ENCODE results near the gene IRF7.

Gene IRF7

DNA sequence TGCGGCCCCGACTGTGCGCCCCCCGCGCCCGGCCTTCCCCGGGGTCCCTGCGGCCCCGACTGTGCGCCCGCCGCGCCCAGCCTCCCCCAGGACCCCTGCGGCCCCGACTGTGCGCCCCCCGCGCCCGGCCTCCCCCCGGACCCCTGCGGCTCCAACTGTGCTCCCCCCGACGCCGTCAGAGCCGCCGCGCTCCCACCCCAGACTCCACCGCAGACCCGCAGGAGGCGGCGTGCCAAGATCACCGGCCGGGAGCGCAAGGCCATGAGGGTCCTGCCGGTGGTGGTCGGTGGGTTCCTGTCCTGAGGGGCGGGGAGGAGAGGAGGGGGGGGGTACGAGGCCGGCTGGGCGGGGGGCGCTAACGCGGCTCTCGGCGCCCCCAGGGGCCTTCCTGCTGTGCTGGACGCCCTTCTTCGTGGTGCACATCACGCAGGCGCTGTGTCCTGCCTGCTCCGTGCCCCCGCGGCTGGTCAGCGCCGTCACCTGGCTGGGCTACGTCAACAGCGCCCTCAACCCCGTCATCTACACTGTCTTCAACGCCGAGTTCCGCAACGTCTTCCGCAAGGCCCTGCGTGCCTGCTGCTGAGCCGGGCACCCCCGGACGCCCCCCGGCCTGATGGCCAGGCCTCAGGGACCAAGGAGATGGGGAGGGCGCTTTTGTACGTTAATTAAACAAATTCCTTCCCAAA lies 24.4 kb upstream of the IRF7 start:
- no peak for DNase-seq

DNA sequence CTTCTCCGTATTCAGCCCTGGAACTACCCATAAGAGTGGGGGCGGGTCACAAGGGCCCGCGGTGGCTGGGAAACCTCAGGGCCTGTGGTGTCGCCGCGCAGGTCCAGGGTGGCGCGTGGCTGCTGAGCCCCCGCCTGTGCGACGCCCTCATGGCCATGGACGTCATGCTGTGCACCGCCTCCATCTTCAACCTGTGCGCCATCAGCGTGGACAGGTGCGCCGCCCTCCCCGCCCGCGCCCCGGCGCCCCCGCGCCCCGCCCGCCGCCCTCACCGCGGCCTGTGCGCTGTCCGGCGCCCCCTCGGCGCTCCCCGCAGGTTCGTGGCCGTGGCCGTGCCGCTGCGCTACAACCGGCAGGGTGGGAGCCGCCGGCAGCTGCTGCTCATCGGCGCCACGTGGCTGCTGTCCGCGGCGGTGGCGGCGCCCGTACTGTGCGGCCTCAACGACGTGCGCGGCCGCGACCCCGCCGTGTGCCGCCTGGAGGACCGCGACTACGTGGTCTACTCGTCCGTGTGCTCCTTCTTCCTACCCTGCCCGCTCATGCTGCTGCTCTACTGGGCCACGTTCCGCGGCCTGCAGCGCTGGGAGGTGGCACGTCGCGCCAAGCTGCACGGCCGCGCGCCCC lies 23.7 kb upstream of the IRF7 start:
- DNase-seq = no peak

DNA sequence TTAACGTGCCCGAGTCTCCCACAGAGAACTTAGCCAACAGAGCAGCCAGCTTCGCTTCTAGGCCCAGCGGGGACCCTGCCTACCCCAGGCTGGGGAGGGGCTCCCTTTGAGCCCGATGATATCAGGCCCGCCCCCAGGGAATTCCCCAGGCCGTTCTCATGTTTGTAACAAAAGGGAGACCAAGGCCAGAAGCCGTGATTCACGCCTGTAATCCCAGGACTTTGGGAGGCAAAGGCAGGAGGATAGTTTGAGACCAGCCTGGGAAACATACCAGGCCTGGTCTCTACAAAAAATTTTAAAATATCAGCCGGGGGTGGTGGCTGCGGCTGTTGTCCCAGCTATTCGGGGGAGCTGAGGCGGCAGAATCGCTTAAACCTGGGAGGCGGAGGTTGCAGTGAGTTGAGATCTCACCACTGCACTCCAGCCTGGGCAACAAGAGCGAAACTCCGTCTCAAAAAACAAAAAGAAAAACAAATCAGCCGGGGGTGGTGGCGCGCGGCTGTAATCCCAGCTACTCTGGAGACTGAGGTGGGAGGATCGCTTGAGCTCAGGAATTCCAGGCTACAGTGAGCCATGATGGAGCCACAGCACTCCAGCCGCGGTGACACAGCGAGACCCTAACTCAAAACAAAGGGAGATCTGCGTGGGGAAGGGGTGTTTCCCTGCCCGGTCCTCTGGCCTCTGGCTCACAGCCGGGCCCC lies 23.0 kb upstream of the IRF7 start:
- no peak for DNase-seq

GRCh38 chr11:637593-638521 lies 22.1 kb upstream of the IRF7 start:
- DNase-seq = no peak

DNA sequence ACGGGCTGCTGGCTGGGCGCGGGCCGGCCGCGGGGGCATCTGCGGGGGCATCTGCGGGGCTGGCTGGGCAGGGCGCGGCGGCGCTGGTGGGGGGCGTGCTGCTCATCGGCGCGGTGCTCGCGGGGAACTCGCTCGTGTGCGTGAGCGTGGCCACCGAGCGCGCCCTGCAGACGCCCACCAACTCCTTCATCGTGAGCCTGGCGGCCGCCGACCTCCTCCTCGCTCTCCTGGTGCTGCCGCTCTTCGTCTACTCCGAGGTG lies 21.5 kb upstream of the IRF7 start:
- DNase-seq = no peak

DNA sequence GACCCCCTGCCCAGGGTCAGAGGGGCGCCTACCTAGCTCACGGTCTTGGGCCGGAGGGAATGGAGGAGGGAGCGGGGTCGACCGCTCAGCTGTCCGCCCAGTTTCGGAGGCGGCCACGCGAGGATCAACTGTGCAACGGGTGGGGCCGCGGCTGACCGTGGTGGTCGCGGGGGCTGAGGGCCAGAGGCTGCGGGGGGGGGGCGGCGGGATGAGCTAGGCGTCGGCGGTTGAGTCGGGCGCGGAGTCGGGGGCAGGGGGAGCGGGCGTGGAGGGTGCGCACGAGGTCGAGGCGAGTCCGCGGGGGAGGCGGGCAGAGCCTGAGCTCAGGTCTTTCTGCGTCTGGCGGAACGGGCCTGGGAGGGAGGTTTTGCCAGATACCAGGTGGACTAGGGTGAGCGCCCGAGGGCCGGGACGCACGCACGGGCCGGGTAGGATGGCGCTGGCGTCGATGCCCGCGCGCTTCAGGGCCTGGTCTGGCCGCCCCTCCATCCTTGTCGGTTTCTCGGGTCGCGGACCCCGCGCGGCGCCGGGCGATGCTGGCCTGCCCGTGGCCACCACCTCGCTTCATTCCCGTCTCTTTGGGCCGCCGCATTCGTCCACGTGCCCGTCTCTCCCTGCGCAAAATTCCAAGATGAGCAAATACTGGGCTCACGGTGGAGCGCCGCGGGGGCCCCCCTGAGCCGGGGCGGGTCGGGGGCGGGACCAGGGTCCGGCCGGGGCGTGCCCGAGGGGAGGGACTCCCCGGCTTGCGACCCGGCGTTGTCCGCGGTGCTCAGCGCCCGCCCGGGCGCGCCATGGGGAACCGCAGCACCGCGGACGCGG lies 21.0 kb upstream of the IRF7 start, which contains the start of gene DRD4:
Gene DRD4, plus strand, starts transcription at position 759 of the 822 bp plus-strand sequence. Its CDS starts 36 bp downstream, at position 795.
- DNase-seq = no peak

DNA sequence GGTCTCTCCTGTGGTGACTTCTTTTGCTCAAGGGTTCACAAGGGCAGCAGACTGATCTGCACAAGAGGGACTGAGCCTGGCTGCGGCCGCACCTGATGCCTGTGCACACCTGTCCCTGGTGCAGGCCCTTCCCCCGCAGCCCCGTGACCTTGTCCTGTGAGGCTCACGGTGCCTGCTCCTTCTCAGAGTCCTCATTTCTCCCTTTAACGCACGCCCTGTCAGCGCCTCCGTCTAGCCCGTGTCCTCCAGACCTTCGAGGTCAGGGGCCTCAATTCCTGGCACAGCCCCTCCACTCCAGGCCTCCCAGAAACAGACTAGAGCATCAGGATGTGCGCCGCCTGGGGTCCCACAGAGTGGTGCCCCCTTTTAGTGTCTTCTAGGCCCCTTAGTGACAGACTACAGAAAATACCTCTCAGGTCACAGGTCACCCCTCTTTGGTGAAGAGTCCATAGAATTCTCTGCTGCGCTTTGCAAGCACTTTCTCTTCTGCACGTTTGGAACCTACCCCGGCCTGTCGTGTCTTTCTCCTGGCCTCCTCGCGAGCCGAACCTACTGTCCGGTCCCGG lies 20.3 kb upstream of the IRF7 start:
- DNase-seq = no peak

GRCh38 chr11:630871-631270 lies 15.1 kb upstream of the IRF7 start:
- no peak for DNase-seq

DNA sequence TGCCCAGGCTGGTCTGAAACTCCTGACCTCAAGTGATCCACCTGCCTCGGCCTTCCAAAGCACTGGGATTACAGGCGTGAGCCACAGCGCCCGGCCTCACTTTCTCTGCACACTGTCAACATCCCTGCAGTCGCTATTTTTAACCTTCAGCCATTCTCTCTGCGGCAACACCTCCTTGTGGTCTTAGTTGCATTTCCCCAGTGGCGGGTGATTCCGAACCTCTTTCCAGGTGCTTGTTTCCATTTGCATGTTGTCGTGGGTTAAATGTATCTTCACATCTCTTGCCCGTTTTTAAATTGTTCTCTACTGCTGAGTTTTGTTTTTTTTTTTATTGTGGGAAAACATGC lies 13.5 kb upstream of the IRF7 start:
- no peak for DNase-seq

DNA sequence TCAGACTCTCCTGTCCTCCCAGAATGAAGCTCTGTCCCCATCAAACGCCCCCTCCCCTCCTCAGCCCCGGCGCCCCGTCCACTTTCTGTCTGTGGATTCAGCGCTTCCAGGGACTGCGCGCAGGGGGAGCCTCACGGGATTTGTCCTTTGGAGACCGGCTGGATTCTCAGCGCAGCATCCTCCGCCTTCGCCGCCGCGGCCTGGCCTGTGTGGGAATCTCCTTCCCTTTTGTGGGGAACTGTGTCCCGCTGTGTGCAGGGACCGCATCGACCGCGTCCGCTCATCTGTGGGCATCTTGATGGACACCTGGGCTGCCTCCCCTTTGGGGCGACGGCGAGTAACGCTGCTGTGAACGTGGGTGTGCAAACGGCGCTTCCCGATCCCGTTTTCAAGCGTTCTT lies 12.3 kb upstream of the IRF7 start:
- DNase-seq = no peak

DNA sequence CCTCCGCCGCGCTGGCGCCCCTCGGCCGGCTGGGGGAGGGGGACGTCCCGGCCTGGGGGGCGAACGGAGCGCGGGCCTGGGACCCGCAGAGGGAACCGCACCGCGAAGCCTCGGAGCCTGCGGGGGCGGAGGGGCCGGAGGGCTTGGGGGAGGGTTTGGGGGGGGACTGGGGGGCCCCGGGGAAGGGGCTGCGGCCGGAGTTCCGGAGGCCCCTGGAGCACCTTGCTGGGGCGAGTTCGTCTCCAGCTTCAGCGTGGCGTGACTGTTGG lies 11.5 kb upstream of the IRF7 start:
- no peak for DNase-seq

DNA sequence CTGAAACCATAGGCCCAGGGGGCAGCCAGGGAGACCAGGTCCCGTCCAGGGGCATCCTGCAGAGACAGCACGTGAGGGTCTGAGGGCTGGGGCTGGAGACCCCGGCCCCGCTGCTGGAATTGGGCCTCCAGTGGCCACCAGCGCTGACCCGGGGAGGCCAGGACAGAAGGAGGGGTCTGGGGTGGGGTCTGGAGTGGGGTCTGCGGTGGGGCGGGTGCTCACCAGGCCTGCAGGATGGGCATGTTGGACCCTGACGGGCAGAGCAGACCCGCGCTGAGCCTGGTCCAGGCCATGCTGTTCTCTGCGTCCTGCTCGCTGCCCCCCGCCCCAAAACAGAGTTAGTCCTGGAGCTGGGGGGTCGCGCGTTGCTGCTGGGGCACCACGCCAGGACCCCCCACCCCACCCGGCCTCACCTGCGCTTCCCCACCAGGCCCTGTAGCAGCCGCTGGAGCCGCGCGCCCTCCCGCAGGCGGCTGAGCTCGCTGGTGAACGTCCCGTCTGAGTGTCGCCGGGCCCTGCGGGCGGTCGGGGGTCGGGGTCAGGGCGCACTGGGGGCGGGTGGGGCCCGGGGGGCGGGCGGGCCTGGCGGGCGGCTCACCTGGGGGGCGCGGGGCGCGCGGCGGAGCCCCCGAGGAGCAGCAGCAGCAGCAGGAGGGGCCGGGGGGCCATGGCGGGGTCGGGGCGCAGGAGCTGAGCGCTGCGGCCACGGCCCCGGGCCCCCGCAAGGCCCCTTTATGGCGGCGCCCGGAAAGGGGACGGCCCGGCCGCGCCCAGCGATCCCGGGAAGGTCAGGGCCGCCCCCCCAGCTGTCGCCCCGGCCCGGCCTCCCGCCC lies 10.9 kb upstream of the IRF7 start, which contains the start of gene SCT:
Gene SCT, minus strand, starts transcription at position 707 of the 833 bp plus-strand sequence. Its CDS starts 38 bp downstream, at position 669.
- DNase-seq = no peak

DNA sequence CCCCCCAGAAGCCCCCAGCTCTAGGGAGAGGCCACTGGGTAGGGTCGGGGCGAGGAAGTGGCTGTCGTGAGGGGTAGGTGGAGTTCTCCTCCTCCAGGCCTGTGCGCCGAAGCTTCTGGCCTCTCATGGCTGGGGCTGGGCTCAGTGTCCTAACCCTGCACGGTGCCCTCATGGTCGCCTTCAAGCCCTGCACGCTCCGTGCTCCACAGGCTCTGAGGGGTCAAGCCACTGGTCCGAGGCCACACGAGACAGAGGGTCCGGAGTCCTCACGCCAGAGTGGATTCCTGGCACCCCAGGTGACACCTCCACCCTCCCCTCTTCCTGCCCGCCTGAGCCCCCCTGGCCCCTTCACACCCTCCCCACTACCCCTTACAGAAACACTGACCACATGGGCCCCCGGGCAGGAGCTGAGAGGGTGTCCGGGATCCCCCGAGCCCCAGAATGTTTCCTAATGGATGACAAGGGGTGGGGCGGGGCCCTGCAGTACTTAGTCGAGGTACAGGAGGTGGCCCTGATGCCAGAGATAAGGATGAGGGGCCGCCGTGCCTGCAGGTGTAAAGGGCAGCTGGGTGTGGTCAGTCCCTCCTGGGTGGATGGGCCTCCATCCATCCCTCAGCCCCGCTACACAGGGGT lies 10.0 kb upstream of the IRF7 start:
- DNase-seq = no peak

- no peak for DNase-seq
Measured at GRCh38 chr11:624705-625635, 9.2 kb upstream of the IRF7 start, which contains the start of gene CDHR5. CDHR5 (minus strand) TSS chr11:624955; CDS start chr11:624902, 53 bp downstream.

- no peak for DNase-seq
Measured at GRCh38 chr11:623999-624704, 8.4 kb upstream of the IRF7 start.

- DNase-seq = no peak
Measured at GRCh38 chr11:623349-623869, 7.7 kb upstream of the IRF7 start.

DNA sequence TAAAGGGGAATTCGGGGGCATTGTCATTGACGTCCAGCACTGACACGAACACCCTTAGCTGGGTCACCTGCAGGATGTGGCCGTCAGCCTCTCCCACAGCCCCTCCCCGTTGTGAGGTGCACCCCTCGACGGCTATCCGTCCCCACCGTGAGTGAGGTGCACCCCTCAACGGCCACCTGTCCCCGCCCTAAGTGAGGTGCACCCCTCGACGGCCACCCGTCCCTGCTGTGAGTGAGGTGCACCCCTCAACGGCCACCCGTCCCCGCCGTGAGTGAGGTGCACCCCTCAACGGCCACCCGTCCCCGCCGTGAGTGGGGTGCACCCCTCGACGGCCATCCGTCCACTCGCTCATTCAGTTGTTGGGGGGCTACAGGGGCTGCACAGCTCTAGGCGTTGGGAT lies 6.1 kb upstream of the IRF7 start:
- no peak for DNase-seq

GRCh38 chr11:620935-621814 lies 5.4 kb upstream of the IRF7 start:
- DNase-seq = no peak
